SK-N-SH (cell line): ENCODE measurements around the gene PDK1. TPM values are rescaled to one million over a fixed set of nuclear protein-coding genes. Genes with fewer than 3 reads are reported as not detected.
A peak's percentile ranks its signal among the peaks of the same experiment; 100 is the strongest.

Source experiments
- CTCF ChIA-PET: fragments of 300-600, 350-600 bp; formaldehyde crosslinking; extraction: SDS; loops from one replicate; lab custom pipeline; 2021; lab: Yijun Ruan, JAX
- POLR2A ChIA-PET: fragments of 350-600 bp; sonication (Branson Sonifier 250); formaldehyde crosslinking; extraction: SDS; loops from one replicate; lab custom pipeline; 2020; ENCODE audit warnings: antibody characterized with exemption, inconsistent platforms; lab: Yijun Ruan, JAX
- DNase-seq: peaks from one replicate; pipeline ENCODE4 v3.0.0; 2012
- H2AFZ ChIP-seq: fragments of 200-600 bp; sonication (generic); 2 replicates; pipeline ENCODE4 v1.8.1; 2016; ENCODE audit warnings: antibody characterized with exemption, mild to moderate bottlenecking, low read depth
- H3F3A ChIP-seq: fragments of 200-600 bp; sonication (generic); replicated peaks from 2 replicates; pipeline ENCODE3; 2016; ENCODE audit warnings: antibody characterized with exemption, mild to moderate bottlenecking; ENCODE audit not compliant: insufficient read depth
- H3K27ac ChIP-seq, 2 experiments: fragments of 200-500 bp in 1 of 2; fragments of 200-600 bp in 1 of 2; sonication (Bioruptor generic) in 1 of 2; sonication (generic), shearing (Covaris generic) in 1 of 2; 2 replicates each; pipeline versions ENCODE4 v1.5.1 to v1.6.1; 2014 to 2016; ENCODE audit warnings: low read depth in 2 of 2, inconsistent platforms in 1 of 2, low read length in 1 of 2, mild to moderate bottlenecking in 1 of 2, mixed read lengths in 1 of 2
- H3K27me3 ChIP-seq: fragments of 200-600 bp; sonication (generic), shearing (Covaris generic); 2 replicates; pipeline ENCODE4 v1.6.1; 2016; ENCODE audit warnings: mixed run types; ENCODE audit not compliant: insufficient read depth
- H3K36me3 ChIP-seq, 2 experiments: fragments of 200-500 bp in 1 of 2; fragments of 200-600 bp in 1 of 2; sonication (Bioruptor generic) in 1 of 2; sonication (generic) in 1 of 2; replicated peaks in 1 of 2; 2 replicates each; pipeline versions ENCODE3 to v1.5.1; 2014 to 2016; ENCODE audit warnings: low read length in 1 of 2, mild to moderate bottlenecking in 1 of 2; ENCODE audit not compliant: insufficient read depth in 2 of 2, control insufficient read depth in 1 of 2
- H3K4me1 ChIP-seq, 2 experiments: fragments of 200-500 bp in 1 of 2; fragments of 200-600 bp in 1 of 2; sonication (Bioruptor generic) in 1 of 2; sonication (generic), shearing (Covaris generic) in 1 of 2; 2 replicates each; pipeline versions ENCODE4 v1.5.1 to v1.6.1; 2014 to 2016; ENCODE audit warnings: low read depth in 1 of 2, low read length in 1 of 2, mixed run types in 1 of 2; ENCODE audit not compliant: insufficient read depth in 2 of 2, control insufficient read depth in 1 of 2
- H3K4me2 ChIP-seq: fragments of 200-600 bp; sonication (generic), shearing (Covaris generic); 2 replicates; pipeline ENCODE4 v1.6.1; 2017; ENCODE audit warnings: mixed run types
- H3K4me3 ChIP-seq, 2 experiments: fragments of 200-500 bp in 1 of 2; fragments of 200-600 bp in 1 of 2; sonication (Bioruptor generic) in 1 of 2; sonication (generic), shearing (Covaris generic) in 1 of 2; 2 replicates each; pipeline versions ENCODE4 v1.5.1 to v1.8.1; 2014 to 2016; ENCODE audit warnings: low read depth in 2 of 2, inconsistent platforms in 1 of 2, low read length in 1 of 2, mild to moderate bottlenecking in 1 of 2, mixed read lengths in 1 of 2, moderate library complexity in 1 of 2
- H3K79me2 ChIP-seq: fragments of 200-600 bp; sonication (generic); 2 replicates; pipeline ENCODE4 v1.8.1; 2017; ENCODE audit warnings: mild to moderate bottlenecking; ENCODE audit not compliant: insufficient read depth
- H3K9ac ChIP-seq: fragments of 200-600 bp; sonication (generic); 2 replicates; pipeline ENCODE4 v1.6.1; 2017; ENCODE audit warnings: mixed run types
- H3K9me2 ChIP-seq: fragments of 200-600 bp; sonication (generic); 2 replicates; pipeline ENCODE4 v1.6.1; 2017; ENCODE audit warnings: mixed run types
- H3K9me3 ChIP-seq: fragments of 200-600 bp; sonication (generic); 2 replicates; pipeline ENCODE4 v1.6.1; 2017; ENCODE audit warnings: mixed run types, mild to moderate bottlenecking, moderate library complexity
- H4K20me1 ChIP-seq: fragments of 200-600 bp; sonication (generic); 2 replicates; pipeline ENCODE4 v1.6.1; 2017; ENCODE audit warnings: mild to moderate bottlenecking, mixed run types; ENCODE audit not compliant: insufficient read depth
- EP300 ChIP-seq, 2 experiments: IDR thresholded peaks; 2 replicates each; pipeline versions ENCODE4 v1.4.0 to v1.6.1; 2012; ENCODE audit warnings: borderline replicate concordance in 1 of 2, low read depth in 1 of 2, low read length in 1 of 2
- GABPA ChIP-seq: IDR thresholded peaks from 2 replicates; pipeline ENCODE4 v1.4.0; 2012; ENCODE audit warnings: low read depth, mild to moderate bottlenecking
- MEF2A ChIP-seq: IDR thresholded peaks from 2 replicates; pipeline ENCODE4 v1.4.0; 2012; ENCODE audit warnings: low read depth, borderline replicate concordance
- POLR2AphosphoS5 ChIP-seq: IDR thresholded peaks from 2 replicates; pipeline ENCODE4 v1.6.1; 2012; ENCODE audit warnings: low read depth, low read length
- RCOR1 ChIP-seq: fragments of 150-350 bp; IDR thresholded peaks from 2 replicates; pipeline ENCODE4 v1.6.1; 2017; ENCODE audit warnings: antibody characterized with exemption, low read length
- REST ChIP-seq: IDR thresholded peaks from 2 replicates; pipeline ENCODE4 v1.6.1; 2012; ENCODE audit warnings: mild to moderate bottlenecking, low read depth, low read length, moderate library complexity
- SMC3 ChIP-seq: IDR thresholded peaks from 2 replicates; pipeline ENCODE4 v1.6.1; 2012; ENCODE audit warnings: low read depth, low read length, improper control_type of control experiment
- TCF12 ChIP-seq: IDR thresholded peaks from 2 replicates; pipeline ENCODE4 v1.4.0; 2012
- USF2 ChIP-seq: fragments of 150-350 bp; IDR thresholded peaks from 2 replicates; pipeline ENCODE4 v1.6.1; 2017; ENCODE audit warnings: antibody characterized with exemption, low read length, low read depth, borderline replicate concordance
- WGBS: methylation state at CpG from one replicate; pipeline ENCODE4 v1.1.6; 2017; ENCODE audit warnings: low lambda C conversion rate; 5-methylcytosine and 5-hydroxymethylcytosine counted together
- polyA plus RNA-seq, 3 experiments: library from polyadenylated mRNA; depleted of rRNA; stranded (reverse); fragments of >200 nt; gene quantifications; 2 replicates each; pipeline ENCODE4 v1.2.3, GENCODE V29; 2012
- TF ChIP-seq, protein P1 (sequence below): IDR thresholded peaks from 2 replicates; pipeline ENCODE4 v1.4.0; 2012; ENCODE audit warnings: low read depth

Gene PDK1
- polyA plus RNA-seq, 1 of the 3 experiments (the other 2 are of a cell fraction) = 5.3 TPM

DNA sequence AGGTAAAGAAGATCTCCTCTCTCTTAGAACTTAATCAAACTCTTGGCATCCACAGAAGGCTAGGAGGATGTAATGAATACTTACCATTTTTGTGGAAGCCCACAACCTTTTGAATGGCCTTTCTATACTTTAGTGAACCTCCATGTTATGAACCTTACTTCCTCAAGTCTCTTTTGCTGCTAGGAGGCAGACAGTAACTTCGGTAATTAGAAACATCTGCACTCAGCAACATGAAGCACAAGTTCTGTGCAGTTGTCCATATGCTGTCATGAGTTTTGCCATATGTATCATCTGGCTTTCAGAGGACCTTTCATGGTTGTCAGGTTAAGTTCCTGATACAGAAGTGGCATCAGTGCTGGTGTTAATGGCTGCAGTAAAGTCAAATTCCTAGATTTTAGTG is 50.4 kb downstream of the PDK1 start (continued):
- no peak for TF ChIP-seq REST
- TF ChIP-seq USF2 = no peak
- no peak for TF ChIP-seq MEF2A
- TF ChIP-seq TCF12 = peak; percentile 65
- TF ChIP-seq, all 33 proteins: peak for 2

- no peak overlapping the region for H3K9ac ChIP-seq
- H3K9me2 ChIP-seq = no peaks in the 10 kb centered on the region
- H3K9me3 ChIP-seq = no peaks in the 10 kb centered on the region
- H4K20me1 ChIP-seq = no peaks in the 10 kb centered on the region
- no peaks in the 10 kb centered on the region for H3K79me2 ChIP-seq
- no peak overlapping the region for H3K4me3 ChIP-seq
- no peaks in the 10 kb centered on the region for H3K27me3 ChIP-seq
- ChIA-PET POLR2A (interaction anchor here (0.6 kb wide), 1 partner anchor 387 kb away, joined by 3 read pairs; no protein-coding TSS in a partner anchor), CTCF (interaction anchor here (1.7 to 4.6 kb wide), 2 partner anchors 14 to 103 kb away, joined by 4 to 26 read pairs; no protein-coding TSS in a partner anchor)
- H3F3A ChIP-seq = no peaks in the 10 kb centered on the region
- no peak for TF ChIP-seq POLR2AphosphoS5
- TF ChIP-seq USF2 = no peak
- TF ChIP-seq GABPA = no peak
- H3K36me3 ChIP-seq = peaks cover 0 to 4% of the 10 kb centered on the region in 2 experiments
- WGBS = 90% methylated on average over 3 of the region's 3 CpGs
- no peak overlapping the region for H2AFZ ChIP-seq
- peaks cover 0 to 8% of the 10 kb centered on the region in 2 experiments; a peak in 2 of 4 replicates for H3K4me1 ChIP-seq
- H3K4me2 ChIP-seq = no peak overlapping the region
- H3K27ac ChIP-seq = no peak overlapping the region
- DNase-seq = no peak
Observed at GRCh38 chr2:172607379-172607928, 51.6 kb downstream of the PDK1 start.

GRCh38 chr2:172609488-172609887 is 53.6 kb downstream of the PDK1 start:
- Histone ChIP-seq H3K36me3 (peaks cover 0 to 1% of the 10 kb centered on the region in 2 experiments), H3K9me3 (no peaks in the 10 kb centered on the region), H3K9me2 (no peaks in the 10 kb centered on the region), H3K4me1 (peaks cover 0 to 18% of the 10 kb centered on the region in 2 experiments; a peak in 2 of 4 replicates), H3K9ac (no peak overlapping the region), H2AFZ (no peak overlapping the region), H3K79me2 (no peaks in the 10 kb centered on the region), H3F3A (no peaks in the 10 kb centered on the region), H3K4me2 (no peak overlapping the region), H3K27me3 (no peaks in the 10 kb centered on the region), H3K4me3 (no peak overlapping the region), H3K27ac (no peak overlapping the region), H4K20me1 (no peaks in the 10 kb centered on the region)
- CTCF ChIA-PET = interaction anchor here (1.0 to 4.6 kb wide), 3 partner anchors 13 to 101 kb away, joined by 3 to 26 read pairs (median 4); no protein-coding TSS in a partner anchor
- POLR2A ChIA-PET = no interaction called here
- WGBS = 97% methylated on average over 5 of the region's 5 CpGs
- TF ChIP-seq RCOR1 (no peak), EP300 (IDR thresholded peaks at IDR 0.05; ENCODE audit: borderline replicate concordance in 1 of 2, low read depth in 1 of 2, low read length in 1 of 2) (no peak), SMC3 (no peak)
- TF ChIP-seq, protein P1, sequence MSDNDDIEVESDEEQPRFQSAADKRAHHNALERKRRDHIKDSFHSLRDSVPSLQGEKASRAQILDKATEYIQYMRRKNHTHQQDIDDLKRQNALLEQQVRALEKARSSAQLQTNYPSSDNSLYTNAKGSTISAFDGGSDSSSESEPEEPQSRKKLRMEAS = no peak
- no peak for DNase-seq
